ENCODE measurements around the gene ATXN1. TPM values are rescaled to one million over a fixed set of nuclear protein-coding genes. Genes with fewer than 3 reads are reported as not detected.
A peak's percentile ranks its signal among the peaks of the same experiment; 100 is the strongest.

The ATXN1 gene
- polyA plus RNA-seq, 1 of the 3 experiments (the other 2 are of a cell fraction), result 7.9 TPM

GRCh38 chr6:16762268-16762549 lies 949 bp upstream of the ATXN1 start (continued):
- TF ChIP-seq REST (IDR thresholded peaks at IDR 0.05; ENCODE audit: low read depth, low read length) (no peak), EZH2phosphoT487 (IDR thresholded peaks at IDR 0.05; ENCODE audit: borderline replicate concordance, low read depth) (no peak), USF2 (IDR thresholded peaks at IDR 0.05; ENCODE audit: borderline replicate concordance, low read depth, low read length) (no peak), ZBTB33 (IDR thresholded peaks at IDR 0.05; ENCODE audit: borderline replicate concordance, low read depth) (no peak), FOXM1 (IDR thresholded peaks at IDR 0.05; ENCODE audit: low read depth) (no peak)

- DNase-seq, result peak; percentile 79
- Histone ChIP-seq H3K4me1 (ENCODE audit: control insufficient read depth in 1 of 2, insufficient read depth in 2 of 2, low read depth in 1 of 2, low read length in 1 of 2) (peaks cover 12 to 28% of the 10 kb centered on the region in 2 experiments; a peak in 3 of 4 replicates), H3K9me3 (no peaks in the 10 kb centered on the region), H3K36me3 (replicated peaks in 1 of 2; ENCODE audit: control insufficient read depth in 1 of 2, insufficient read depth in 2 of 2, low read length in 1 of 2) (peaks cover 0 to 4% of the 10 kb centered on the region in 2 experiments), H3K9ac (peak overlapping the region; percentile 94), H3K27me3 (ENCODE audit: insufficient read depth) (no peaks in the 10 kb centered on the region), H3K79me2 (ENCODE audit: insufficient read depth) (peaks cover 66% of the 10 kb centered on the region), H3K9me2 (no peaks in the 10 kb centered on the region), H3K4me2 (peak overlapping the region; percentile 89), H3F3A (replicated peaks; ENCODE audit: insufficient read depth) (peaks cover 35% of the 10 kb centered on the region), H3K4me3 (ENCODE audit: low read depth in 2 of 2, low read length in 1 of 2) (peak overlapping the region; percentile 58 to 81), H2AFZ (ENCODE audit: low read depth) (peak overlapping the region; percentile 66), H4K20me1 (ENCODE audit: insufficient read depth) (peaks cover 19% of the 10 kb centered on the region), H3K27ac (ENCODE audit: low read depth in 2 of 2, low read length in 1 of 2) (peak overlapping the region; percentile 77 to 90)
- POLR2A ChIA-PET, result no interaction called here
- CTCF ChIA-PET, result interaction anchor here (0.7 to 4.3 kb wide), 21 partner anchors 11 to 525 kb away, joined by 3 to 49 read pairs (median 5); no protein-coding TSS in a partner anchor
- 1% methylated on average over 28 of the region's 71 CpGs for WGBS (ENCODE audit: low lambda C conversion rate)
- no peak for TF ChIP-seq GABPA (IDR thresholded peaks at IDR 0.05; ENCODE audit: low read depth)
- TF ChIP-seq FOXM1 (IDR thresholded peaks at IDR 0.05; ENCODE audit: low read depth), result no peak
- no peak for TF ChIP-seq USF2 (IDR thresholded peaks at IDR 0.05; ENCODE audit: borderline replicate concordance, low read depth, low read length)
- TF ChIP-seq PBX3 (IDR thresholded peaks at IDR 0.05), result peak; percentile 13; the same call in 1 of the 2 replicates
- TF ChIP-seq IRF3 (IDR thresholded peaks at IDR 0.05; ENCODE audit: low read depth, low read length), result no peak
- peak; percentile 8; the same call in 1 of the 2 replicates for TF ChIP-seq POLR2AphosphoS5 (IDR thresholded peaks at IDR 0.05; ENCODE audit: low read depth, low read length)
- TF ChIP-seq NFIC (IDR thresholded peaks at IDR 0.05; ENCODE audit: borderline replicate concordance), result peak; percentile 58
- no peak for TF ChIP-seq GATA2 (CRISPR knock-in tag; IDR thresholded peaks at IDR 0.05)
- TF ChIP-seq EZH2phosphoT487 (IDR thresholded peaks at IDR 0.05; ENCODE audit: borderline replicate concordance, low read depth), result no peak
- no peak for TF ChIP-seq ELF1 (IDR thresholded peaks at IDR 0.05)
- 0 out of 2 replicates have a peak, but pooled peaks have one; percentile 17 for TF ChIP-seq TEAD4 (IDR thresholded peaks at IDR 0.05; ENCODE audit: borderline replicate concordance, insufficient read depth)
- TF ChIP-seq RXRA (IDR thresholded peaks at IDR 0.05; ENCODE audit: borderline replicate concordance, low read depth), result no peak; the same call in 1 of the 2 replicates
- TF ChIP-seq EP300 (IDR thresholded peaks at IDR 0.05; ENCODE audit: borderline replicate concordance in 1 of 2, low read depth in 1 of 2, low read length in 1 of 2), result peak in 1 of 2 experiments; percentile 49; a peak in 1 of 4 replicates
- TF ChIP-seq RFX5 (IDR thresholded peaks at IDR 0.05; ENCODE audit: low read length), result no peak
- TF ChIP-seq FOSL2 (IDR thresholded peaks at IDR 0.05; ENCODE audit: borderline replicate concordance, low read depth), result no peak
- TF ChIP-seq MEF2A (IDR thresholded peaks at IDR 0.05; ENCODE audit: borderline replicate concordance, low read depth), result peak; percentile 8; the same call in 1 of the 2 replicates
- peak; percentile 24; the same call in 1 of the 2 replicates for TF ChIP-seq RAD21 (IDR thresholded peaks at IDR 0.05; ENCODE audit: low read length)
These were observed 409 bp upstream of the ATXN1 start for GRCh38 chr6:16761471-16762267.

Measured in SK-N-SH (cell line).